ENCODE data around the gene NINJ1.
"Not testable (repeated sequence)": the region's sequence is repeated elsewhere in the genome, so short reads cannot be mapped to it uniquely, and the experiment has no call there.

The NINJ1 gene

DNA sequence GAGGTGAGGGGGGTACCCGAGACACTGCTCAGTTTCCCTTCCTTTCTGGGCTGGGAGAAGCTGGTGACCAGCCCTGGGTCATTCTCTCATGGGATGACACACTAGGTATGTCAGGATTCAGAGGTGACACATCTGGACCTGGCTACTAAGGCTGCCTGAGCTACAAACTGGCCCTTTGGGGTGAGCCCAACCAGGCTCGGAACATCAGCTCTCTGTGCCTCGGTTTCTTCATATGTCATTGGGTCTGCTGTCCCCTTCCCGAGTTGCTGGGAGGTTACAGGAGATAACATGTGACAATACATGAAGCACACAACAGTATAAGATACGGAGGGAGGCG, 26.3 kb downstream of the NINJ1 start:
- TF ChIP-seq, protein P1, sequence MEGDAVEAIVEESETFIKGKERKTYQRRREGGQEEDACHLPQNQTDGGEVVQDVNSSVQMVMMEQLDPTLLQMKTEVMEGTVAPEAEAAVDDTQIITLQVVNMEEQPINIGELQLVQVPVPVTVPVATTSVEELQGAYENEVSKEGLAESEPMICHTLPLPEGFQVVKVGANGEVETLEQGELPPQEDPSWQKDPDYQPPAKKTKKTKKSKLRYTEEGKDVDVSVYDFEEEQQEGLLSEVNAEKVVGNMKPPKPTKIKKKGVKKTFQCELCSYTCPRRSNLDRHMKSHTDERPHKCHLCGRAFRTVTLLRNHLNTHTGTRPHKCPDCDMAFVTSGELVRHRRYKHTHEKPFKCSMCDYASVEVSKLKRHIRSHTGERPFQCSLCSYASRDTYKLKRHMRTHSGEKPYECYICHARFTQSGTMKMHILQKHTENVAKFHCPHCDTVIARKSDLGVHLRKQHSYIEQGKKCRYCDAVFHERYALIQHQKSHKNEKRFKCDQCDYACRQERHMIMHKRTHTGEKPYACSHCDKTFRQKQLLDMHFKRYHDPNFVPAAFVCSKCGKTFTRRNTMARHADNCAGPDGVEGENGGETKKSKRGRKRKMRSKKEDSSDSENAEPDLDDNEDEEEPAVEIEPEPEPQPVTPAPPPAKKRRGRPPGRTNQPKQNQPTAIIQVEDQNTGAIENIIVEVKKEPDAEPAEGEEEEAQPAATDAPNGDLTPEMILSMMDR (IDR thresholded peaks at IDR 0.05; ENCODE audit: insufficient read depth, missing control alignments), result no peak
- no peak for FAIRE-seq
- no peak for DNase-seq (ENCODE audit: insufficient read length, low spot score)

DNA sequence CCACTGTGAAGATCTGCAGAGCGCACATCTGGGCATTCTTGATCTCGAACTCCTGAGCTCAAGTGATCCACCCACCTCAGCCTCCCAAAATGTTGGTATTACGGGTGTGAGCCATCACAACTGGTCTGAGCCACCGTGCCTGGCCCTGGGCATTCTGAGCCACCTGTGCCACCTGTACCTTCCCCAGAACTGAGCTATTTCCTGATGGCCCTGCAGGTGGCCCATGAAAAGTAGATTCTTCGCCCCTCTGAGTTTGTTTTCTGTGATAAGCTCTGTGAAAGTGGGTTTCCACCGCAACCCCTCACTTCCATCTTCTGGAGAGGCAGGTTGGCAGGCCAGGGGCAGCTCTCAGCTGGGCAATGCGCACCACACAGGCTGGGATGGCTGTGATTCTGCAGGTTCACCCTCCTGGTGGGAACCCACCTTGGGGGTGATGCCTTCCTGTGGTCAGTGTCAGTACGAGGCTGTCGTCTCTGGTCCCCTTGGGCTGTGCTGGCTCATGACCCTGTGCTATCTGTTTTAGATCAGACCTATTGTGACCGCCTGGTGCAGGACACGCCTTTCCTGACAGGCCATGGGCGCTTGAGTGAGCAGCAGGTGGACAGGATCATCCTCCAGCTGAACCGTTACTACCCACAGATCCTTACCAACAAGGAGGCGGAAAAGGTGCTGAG, 26.8 kb downstream of the NINJ1 start:
- DNase-seq (ENCODE audit: insufficient read length, low spot score), result no peak
- TF ChIP-seq, protein P1 (IDR thresholded peaks at IDR 0.05; ENCODE audit: insufficient read depth, missing control alignments), result no peak
- no peak for FAIRE-seq

GRCh38 chr9:93105620-93106019, 28.4 kb downstream of the NINJ1 start:
- TF ChIP-seq, protein P1 (IDR thresholded peaks at IDR 0.05; ENCODE audit: insufficient read depth, missing control alignments), result no peak
- FAIRE-seq, result no peak
- DNase-seq (ENCODE audit: insufficient read length, low spot score), result no peak

DNA sequence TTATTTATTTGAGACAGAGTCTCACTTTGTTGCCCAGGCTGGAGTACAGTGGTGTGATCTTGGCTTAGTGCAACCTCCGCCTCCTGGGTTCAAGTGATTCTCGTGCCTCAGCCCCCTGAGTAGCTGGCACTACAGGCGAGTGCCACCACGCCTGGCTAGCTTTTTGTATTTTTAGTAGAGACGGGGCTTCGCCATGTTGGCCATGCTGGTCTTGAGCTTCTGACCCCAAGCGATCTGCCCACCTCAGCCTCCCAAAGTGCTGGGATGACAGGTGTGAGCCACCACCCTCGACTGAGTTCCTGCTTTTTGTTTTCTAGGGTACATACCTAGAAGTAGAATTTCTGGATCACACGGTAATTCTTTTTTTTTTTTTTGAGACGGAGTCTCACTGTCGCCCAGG, 33.0 kb downstream of the NINJ1 start:
- not testable (repeated sequence) for FAIRE-seq; DNase-seq (ENCODE audit: insufficient read length, low spot score)

GRCh38 chr9:93100276-93100636, 33.8 kb downstream of the NINJ1 start:
- FAIRE-seq (no peak), DNase-seq (ENCODE audit: insufficient read length, low spot score) (no peak)
- TF ChIP-seq, protein P1 (IDR thresholded peaks at IDR 0.05; ENCODE audit: insufficient read depth, missing control alignments), result no peak

GRCh38 chr9:93099551-93100275, 34.3 kb downstream of the NINJ1 start:
- no peak for FAIRE-seq
- TF ChIP-seq, protein P1 (IDR thresholded peaks at IDR 0.05; ENCODE audit: insufficient read depth, missing control alignments), result no peak
- peak; percentile 3 for DNase-seq (ENCODE audit: insufficient read length, low spot score)

DNA sequence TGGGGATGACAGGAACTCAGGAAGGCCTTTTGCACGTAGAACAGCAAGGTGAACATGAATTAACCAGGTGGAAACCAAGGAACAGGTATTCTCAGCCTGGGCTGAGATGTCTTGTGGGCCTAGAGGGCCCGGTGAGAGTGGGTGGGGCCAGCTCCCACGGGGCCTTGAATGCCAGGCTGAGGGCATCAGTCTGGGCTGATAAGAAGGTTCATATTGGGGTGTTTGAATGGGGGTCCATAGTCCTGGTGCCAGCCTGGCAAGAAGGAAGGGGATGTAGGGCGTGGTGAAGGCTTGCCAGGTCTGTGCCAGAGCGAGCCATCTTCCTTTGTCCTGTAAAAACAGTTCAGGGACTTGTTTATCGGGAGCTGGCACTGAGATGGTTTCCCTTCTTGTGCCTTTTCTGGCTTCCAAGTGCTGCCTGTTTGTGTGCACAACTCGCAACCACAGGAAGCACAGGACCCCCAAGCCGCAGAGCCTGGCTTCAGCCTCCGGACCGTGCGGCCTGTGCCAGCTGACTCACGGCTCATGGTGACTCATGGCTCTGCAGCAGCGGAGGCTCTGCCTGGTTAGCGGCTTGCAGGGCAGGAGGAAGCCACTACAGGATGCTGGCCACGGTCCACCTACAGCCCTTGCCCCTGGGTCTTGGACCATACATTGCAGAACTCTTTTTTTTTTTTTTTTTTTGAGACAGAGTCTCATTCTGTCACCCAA, 35.7 kb downstream of the NINJ1 start:
- DNase-seq (ENCODE audit: insufficient read length, low spot score) (peak; percentile 8), FAIRE-seq (no peak)
- TF ChIP-seq, protein P1 (IDR thresholded peaks at IDR 0.05; ENCODE audit: insufficient read depth, missing control alignments), result no peak

All from D721Med (cell line).